ENCODE data around the gene GIMAP8. TPM values are rescaled to one million over a fixed set of nuclear protein-coding genes. Genes with fewer than 3 reads are reported as not detected.

Gene GIMAP8
- total RNA-seq, 1 experiment from 2014 or later: not detected

DNA sequence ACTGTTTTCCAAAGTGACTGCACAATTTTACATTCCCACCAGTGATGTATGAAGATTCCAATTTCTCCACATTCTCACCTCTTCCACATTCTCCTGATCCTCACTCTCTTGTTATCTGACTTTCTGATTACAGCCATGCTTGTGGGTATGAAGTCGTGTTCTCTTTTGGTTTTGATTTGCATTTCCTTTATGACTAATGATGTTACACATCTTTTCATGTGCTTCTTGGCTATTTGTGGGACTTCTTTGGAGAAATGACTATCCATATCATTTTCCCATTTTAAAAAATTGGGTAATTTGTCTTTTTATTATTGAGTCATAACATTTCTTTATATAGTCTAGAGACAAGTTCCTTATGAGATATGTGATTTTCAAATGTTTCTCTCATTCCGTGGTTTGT lies 10.5 kb upstream of the GIMAP8 start:
- no peak overlapping the region for H3K4me3 Mint-ChIP-seq
- H3K9me3 Mint-ChIP-seq: peaks cover 6 to 11% of the 10 kb centered on the region in 2 experiments
- Histone ChIP-seq H2BK5ac (ENCODE audit: insufficient read length, low read length) (no peak overlapping the region), H2BK12ac (ENCODE audit: insufficient read length, low read depth, low read length) (no peak overlapping the region), H2AFZ (ENCODE audit: low read length) (no peak overlapping the region), H3K14ac (ENCODE audit: insufficient read depth, low read length) (no peak overlapping the region), H2AK5ac (ENCODE audit: insufficient read length, low read length) (no peak overlapping the region), H2BK120ac (ENCODE audit: low read depth, low read length, poor library complexity, severe bottlenecking) (no peak overlapping the region), H3K18ac (ENCODE audit: insufficient read length, low read depth, low read length) (no peak overlapping the region), H3K79me2 (ENCODE audit: insufficient read depth, low read length) (no peaks in the 10 kb centered on the region), H2BK20ac (ENCODE audit: low read depth, low read length, poor library complexity, severe bottlenecking) (no peak overlapping the region), H4K5ac (ENCODE audit: insufficient read length, low read depth, low read length) (no peak overlapping the region), H3K23ac (ENCODE audit: insufficient read length, low read depth, low read length) (no peak overlapping the region), H4K91ac (ENCODE audit: insufficient read length, low read depth, low read length) (no peak overlapping the region), H3K4me1 (ENCODE audit: insufficient read depth, low read length) (no peaks in the 10 kb centered on the region), H2BK15ac (ENCODE audit: low read depth, low read length) (no peak overlapping the region), H4K20me1 (ENCODE audit: control insufficient read depth, insufficient read depth, insufficient read length) (no peaks in the 10 kb centered on the region), H4K8ac (replicated peaks; ENCODE audit: insufficient read length, low read depth, low read length) (no peak overlapping the region), H3K23me2 (ENCODE audit: insufficient read length, low read depth, low read length, poor library complexity, severe bottlenecking) (no peaks in the 10 kb centered on the region), H3K27ac (ENCODE audit: insufficient read length, low read depth, low read length) (no peak overlapping the region), H3K9me3 (ENCODE audit: control insufficient read depth, low read depth, low read length) (no peaks in the 10 kb centered on the region), H3K79me1 (ENCODE audit: insufficient read depth, low read depth, low read length, poor library complexity, severe bottlenecking) (no peaks in the 10 kb centered on the region), H3T11ph (ENCODE audit: low read length) (no peak overlapping the region), H3K9ac (ENCODE audit: extremely low read depth, insufficient read length, low read length) (no peak overlapping the region), H3K4me2 (ENCODE audit: insufficient read depth, insufficient read length, low read length) (no peak overlapping the region), H3K56ac (ENCODE audit: insufficient read length, low read depth, low read length) (no peak overlapping the region), H3K4ac (ENCODE audit: low read depth, low read length) (no peak overlapping the region), H3K27me3 (ENCODE audit: insufficient read depth, low read length) (no peaks in the 10 kb centered on the region)
- WGBS (ENCODE audit: extremely low coverage, insufficient read length, low lambda C conversion rate): no CpG with 5 or more reads among the region's 2 CpGs
- no peak overlapping the region for H3K27ac Mint-ChIP-seq
- peaks cover 0 to 4% (median 0%) of the 10 kb centered on the region in 3 experiments; a peak in 1 of 7 replicates for H3K36me3 Mint-ChIP-seq (ENCODE audit: insufficient read depth in 1 of 3, low read depth in 3 of 3)
- H3K4me1 Mint-ChIP-seq: peaks cover 0 to 3% of the 10 kb centered on the region in 2 experiments; a peak in 1 of 4 replicates
- H3K27me3 Mint-ChIP-seq (ENCODE audit: low read depth): peaks cover 72% of the 10 kb centered on the region
- no peak for DNase-seq
- TF ChIP-seq, protein P1, sequence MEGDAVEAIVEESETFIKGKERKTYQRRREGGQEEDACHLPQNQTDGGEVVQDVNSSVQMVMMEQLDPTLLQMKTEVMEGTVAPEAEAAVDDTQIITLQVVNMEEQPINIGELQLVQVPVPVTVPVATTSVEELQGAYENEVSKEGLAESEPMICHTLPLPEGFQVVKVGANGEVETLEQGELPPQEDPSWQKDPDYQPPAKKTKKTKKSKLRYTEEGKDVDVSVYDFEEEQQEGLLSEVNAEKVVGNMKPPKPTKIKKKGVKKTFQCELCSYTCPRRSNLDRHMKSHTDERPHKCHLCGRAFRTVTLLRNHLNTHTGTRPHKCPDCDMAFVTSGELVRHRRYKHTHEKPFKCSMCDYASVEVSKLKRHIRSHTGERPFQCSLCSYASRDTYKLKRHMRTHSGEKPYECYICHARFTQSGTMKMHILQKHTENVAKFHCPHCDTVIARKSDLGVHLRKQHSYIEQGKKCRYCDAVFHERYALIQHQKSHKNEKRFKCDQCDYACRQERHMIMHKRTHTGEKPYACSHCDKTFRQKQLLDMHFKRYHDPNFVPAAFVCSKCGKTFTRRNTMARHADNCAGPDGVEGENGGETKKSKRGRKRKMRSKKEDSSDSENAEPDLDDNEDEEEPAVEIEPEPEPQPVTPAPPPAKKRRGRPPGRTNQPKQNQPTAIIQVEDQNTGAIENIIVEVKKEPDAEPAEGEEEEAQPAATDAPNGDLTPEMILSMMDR (conservative IDR thresholded peaks at IDR 0.05): no peak

All from H9 (cell line).